Activated effector memory CD4-positive, alpha-beta T cell treated with anti-CD3 and anti-CD28 coated beads, Interleukin-2, amount 50 U/mL, for 16 hours (primary cell): ENCODE measurements around the gene GNG12.
"Not testable (repeated sequence)": the region's sequence is repeated elsewhere in the genome, so short reads cannot be mapped to it uniquely, and the experiment has no call there.

Experiments
- DNase-seq: peaks from one replicate; pipeline ENCODE4 v3.0.0-alpha.2; 2020

The GNG12 gene

GRCh38 chr1:67749844-67750690, 83.2 kb downstream of the GNG12 start:
- no peak for DNase-seq

- no peak for DNase-seq
These were observed 83.9 kb downstream of the GNG12 start for GRCh38 chr1:67749263-67749843.

DNA sequence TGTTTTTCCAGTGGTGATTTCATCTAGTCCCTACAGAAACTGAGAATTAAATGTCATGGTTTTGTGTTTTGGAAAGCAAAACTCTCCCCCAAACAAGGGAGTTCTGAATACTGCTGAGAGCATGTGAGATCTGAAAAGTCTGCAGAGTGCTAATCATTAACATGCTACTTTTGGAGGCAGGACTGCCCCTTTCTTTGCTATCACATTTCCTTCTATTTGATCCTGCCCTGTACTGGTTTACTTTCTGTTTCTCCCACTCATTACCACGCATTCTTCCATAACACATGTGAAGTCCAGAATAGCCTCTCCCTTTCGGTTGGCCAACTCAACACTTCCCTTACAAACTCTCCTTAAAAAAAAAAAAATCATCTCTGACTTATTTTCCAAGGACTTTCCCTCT, 84.6 kb downstream of the GNG12 start:
- no peak for DNase-seq

DNA sequence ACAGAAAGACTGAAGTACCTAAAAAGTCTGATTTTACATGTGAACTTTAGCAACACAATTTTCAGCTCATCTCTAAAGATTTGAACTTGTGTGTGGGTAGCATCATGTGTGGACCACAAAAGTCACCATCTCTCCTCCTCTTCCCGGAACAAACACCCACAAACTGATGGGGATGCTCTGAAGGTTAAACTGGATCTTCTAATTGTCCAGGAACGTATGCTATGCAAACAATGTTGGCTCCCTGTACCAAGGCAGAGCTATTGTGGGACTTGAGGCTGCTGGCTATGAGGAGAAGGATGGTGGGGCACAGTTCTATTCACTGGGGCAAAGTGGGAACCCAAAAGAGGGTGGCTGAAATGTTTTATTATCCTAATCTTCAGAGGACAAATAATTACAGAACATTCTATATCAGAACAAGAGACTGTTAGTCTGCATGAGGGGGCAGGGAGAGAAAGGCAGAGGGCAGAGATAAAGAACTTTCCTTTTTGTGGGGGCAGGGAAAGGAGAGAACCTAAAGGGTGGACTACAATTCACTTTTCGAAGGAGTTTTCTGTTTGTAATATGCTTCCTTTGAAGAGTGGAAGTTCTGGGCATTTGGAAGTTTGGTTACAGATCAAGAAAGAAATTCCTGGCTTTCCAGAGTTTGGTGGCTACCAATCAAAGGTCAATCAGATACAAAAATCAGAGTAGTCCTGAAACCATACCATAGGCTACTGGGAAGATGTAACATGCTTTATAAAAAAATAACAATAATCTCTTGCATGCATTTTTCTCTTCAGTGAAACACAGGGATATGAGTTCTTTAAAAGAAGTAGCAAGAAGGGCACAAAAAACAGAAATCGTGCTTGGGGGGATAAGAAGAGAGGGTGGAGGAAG, 85.4 kb downstream of the GNG12 start:
- no peak for DNase-seq

DNA sequence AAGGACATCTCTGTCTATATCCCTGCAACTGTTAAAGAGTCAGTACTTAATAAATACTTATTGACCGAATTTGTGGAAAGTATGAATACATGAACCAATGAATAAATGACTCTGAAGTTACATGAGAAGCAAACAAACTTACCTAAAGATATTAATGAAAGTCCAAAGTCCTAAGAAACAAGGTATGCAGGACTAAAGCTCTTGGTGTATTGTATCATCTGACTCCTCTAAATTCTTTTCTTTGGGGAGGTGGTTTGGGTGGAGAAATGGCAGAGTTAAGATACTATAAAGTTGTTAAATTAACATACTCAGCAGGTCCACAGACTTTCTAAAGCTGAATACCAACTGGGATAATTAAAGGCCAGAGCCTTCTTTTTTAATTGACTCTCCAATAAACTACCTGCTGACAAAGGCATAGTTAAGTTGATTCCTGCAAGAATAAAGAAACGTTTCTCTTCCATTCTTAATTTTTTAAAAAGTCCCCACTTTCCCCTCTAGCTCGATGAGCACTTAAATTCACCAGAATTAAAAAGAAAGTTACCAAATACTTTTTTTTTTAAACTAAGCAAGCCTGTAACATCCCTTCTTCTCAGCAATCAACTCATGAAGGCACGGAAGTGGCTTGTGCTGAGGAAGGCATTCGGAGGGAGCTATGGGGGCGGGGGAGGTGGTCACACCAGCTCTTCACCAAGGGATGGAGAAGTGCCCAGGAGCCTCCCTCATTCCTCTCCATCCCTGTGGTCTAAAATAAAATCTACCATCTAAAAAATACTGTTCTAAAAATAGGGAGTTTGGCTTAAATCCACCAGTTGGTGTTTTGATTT, 87.2 kb downstream of the GNG12 start:
- no peak for DNase-seq

GRCh38 chr1:67743072-67743725, 90.1 kb downstream of the GNG12 start:
- no peak for DNase-seq

- DNase-seq = no peak
These were observed 91.5 kb downstream of the GNG12 start for GRCh38 chr1:67741736-67742135.

DNA sequence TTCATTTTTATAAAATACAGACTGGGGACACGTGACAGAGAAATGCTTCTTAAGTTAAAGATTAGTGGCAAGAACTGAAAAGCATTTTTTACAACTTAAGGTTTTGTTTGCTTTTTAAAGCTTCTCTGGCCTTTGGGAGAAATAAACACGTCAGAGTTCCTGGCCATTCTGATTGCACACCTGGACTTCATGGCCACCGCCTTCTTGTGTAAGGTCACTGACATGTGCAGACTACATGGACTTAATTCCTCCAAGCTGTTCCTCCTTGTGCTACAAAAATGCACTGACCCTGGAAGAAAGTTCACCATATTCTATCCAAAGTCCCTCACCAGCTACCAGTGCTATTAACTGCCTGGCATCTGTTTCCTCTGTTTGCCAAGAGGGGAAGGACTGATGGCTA, 92.1 kb downstream of the GNG12 start:
- DNase-seq = no peak

DNA sequence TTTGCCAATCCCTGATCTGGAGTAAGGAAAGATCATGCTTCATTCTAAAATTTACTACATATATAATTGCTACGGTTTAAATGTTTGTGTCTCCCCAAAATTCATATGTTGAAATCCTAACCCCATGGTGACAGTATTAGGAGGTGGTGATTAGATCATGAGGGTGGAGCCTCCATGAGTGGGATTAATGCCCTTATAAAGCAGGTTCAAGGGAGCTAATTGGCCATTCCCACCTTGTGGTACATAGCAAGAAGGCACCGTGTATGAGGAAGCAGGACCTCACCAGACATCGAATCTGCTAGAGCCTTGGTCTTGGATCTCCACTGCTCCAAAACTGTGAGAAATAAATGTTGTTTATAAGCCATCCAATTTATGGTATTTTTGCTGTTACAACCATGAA, 92.7 kb downstream of the GNG12 start:
- no peak for DNase-seq

GRCh38 chr1:67739361-67739760, 93.9 kb downstream of the GNG12 start:
- no peak for DNase-seq

- no peak for DNase-seq
These were observed 94.9 kb downstream of the GNG12 start for GRCh38 chr1:67738401-67738800.

- no peak for DNase-seq
These were observed 95.4 kb downstream of the GNG12 start for GRCh38 chr1:67737875-67738274.

GRCh38 chr1:67736750-67737149, 96.5 kb downstream of the GNG12 start:
- no peak for DNase-seq

- peak; percentile 73 for DNase-seq
These were observed 97.2 kb downstream of the GNG12 start for GRCh38 chr1:67735806-67736627.

- no peak for DNase-seq
These were observed 98.1 kb downstream of the GNG12 start for GRCh38 chr1:67735206-67735605.

DNA sequence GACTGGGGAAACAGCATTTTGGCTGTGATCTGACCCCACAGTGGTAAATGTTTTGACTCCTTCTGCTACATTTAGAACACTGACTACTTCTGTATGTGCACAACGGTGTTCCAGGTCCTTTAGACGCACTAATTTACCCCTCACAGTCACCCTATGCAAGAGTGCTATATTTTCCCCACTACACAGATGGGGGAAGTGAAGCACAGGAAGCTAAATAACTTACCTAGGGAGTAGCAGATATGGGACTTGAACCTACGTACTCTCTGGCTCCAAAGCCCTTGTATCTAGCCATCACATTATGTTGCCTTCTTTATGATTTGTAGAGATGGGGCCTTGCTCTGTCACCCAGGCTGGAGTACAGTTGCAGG, 99.0 kb downstream of the GNG12 start:
- no peak for DNase-seq

- DNase-seq = no peak
These were observed 99.5 kb downstream of the GNG12 start for GRCh38 chr1:67733681-67734322.

DNA sequence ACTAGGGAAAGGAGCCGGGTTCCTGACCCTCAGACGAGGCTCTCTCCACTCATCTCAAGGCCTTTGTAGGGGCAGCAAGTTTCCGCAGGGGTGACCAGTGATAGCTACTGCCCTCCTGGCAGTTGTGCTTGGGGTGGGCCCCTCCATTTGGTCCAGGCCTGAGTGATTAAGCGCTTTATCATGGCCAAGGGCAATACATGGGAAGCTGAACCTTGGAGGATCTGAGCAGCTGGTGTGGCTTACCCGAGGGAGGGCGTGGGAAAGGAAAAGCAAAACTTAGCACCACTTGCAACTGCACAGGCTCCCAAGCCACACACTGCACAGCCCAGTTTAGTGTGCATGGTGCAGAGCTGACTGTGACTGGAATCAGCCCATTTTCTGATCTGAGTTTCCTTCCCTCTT, 100.5 kb downstream of the GNG12 start:
- no peak for DNase-seq

GRCh38 chr1:67731322-67731721, 101.9 kb downstream of the GNG12 start:
- no peak for DNase-seq

DNA sequence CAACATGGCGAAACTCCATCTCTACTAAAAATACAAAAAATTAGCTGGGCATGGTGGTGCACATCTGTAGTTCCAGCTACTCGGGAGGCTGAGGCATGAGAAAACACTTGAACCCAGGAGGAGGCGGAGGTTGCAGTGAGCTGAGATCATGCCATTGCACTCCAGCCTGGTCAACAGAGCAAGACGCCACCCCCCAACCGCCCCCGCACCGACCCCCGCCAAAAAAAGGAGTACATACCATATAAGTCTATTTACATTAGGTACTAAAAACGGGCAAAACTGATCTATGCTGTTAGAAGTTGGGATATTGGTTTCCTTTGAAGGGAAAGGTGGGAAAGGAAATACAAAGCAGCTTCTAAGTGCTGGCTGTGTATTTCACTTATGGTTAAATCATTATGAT, 103.0 kb downstream of the GNG12 start:
- not testable (repeated sequence) for DNase-seq

- DNase-seq = no peak
These were observed 103.4 kb downstream of the GNG12 start for GRCh38 chr1:67729872-67730271.
